GM13976 (cell line): ENCODE results near the gene CKAP5.

Experiments
- DNase-seq: peaks from one replicate; pipeline ENCODE4 v3.0.0; 2012; ENCODE audit warnings: low spot score
- CTCF ChIP-seq: IDR thresholded peaks from 2 replicates; pipeline ENCODE4 v1.5.1; 2012; ENCODE audit warnings: borderline replicate concordance, mild to moderate bottlenecking; ENCODE audit not compliant: insufficient read depth; ENCODE audit errors: extremely low read depth, missing control alignments, control extremely low read depth
- in situ Hi-C: fragments of 300-500 bp; cut with MboI; formaldehyde crosslinking; loops from one replicate; pipeline ENCODE4 v1.12.0; 2022; ENCODE audit warnings: low sequenced_read_pairs, mixed read lengths, inconsistent platforms; ENCODE audit not compliant: unreplicated experiment

The CKAP5 gene

GRCh38 chr11:46747150-46747549 is 98.9 kb downstream of the CKAP5 start:
- in situ Hi-C loops: no loop called here

GRCh38 chr11:46745995-46746394 is 100.1 kb downstream of the CKAP5 start:
- in situ Hi-C loops: no loop called here
- DNase-seq: no peak
- no peak for TF ChIP-seq CTCF

More at GRCh38 chr11:46747150-46747549, 98.9 kb downstream of the CKAP5 start:
- TF ChIP-seq CTCF: no peak
- DNase-seq: no peak

GRCh38 chr11:46745328-46745727 is 100.8 kb downstream of the CKAP5 start:
- TF ChIP-seq CTCF: no peak
- in situ Hi-C loops: no loop called here
- DNase-seq: no peak

- in situ Hi-C loops: no loop called here
- TF ChIP-seq CTCF: no peak
- DNase-seq: no peak
Measured at GRCh38 chr11:46743693-46744339, 102.3 kb downstream of the CKAP5 start.

GRCh38 chr11:46743043-46743442 is 103.0 kb downstream of the CKAP5 start:
- TF ChIP-seq CTCF: no peak
- in situ Hi-C loops: no loop called here
- no peak for DNase-seq

- no peak for TF ChIP-seq CTCF
- DNase-seq: no peak
- in situ Hi-C loops: no loop called here
Measured at GRCh38 chr11:46741600-46742484, 104.2 kb downstream of the CKAP5 start.

- in situ Hi-C loops: no loop called here
- no peak for TF ChIP-seq CTCF
- DNase-seq: no peak
Measured at GRCh38 chr11:46738887-46739286, 107.2 kb downstream of the CKAP5 start.
